Gastroesophageal sphincter (tissue), 3 donors: Measurements from ENCODE around the gene TPD52L1.

ENCODE experiments used
- CTCF ChIP-seq, 4 experiments: fragments of 200-600 bp in 2 of 4; fragments of 450-650 bp in 2 of 4; sonication (generic) in 1 of 4; IDR thresholded peaks; one replicate each; pipeline ENCODE4 v1.5.1; 2017 to 2019; ENCODE audit warnings: antibody characterized with exemption in 4 of 4, mild to moderate bottlenecking in 2 of 4, moderate library complexity in 2 of 4
- EP300 ChIP-seq: sonication (generic); formaldehyde crosslinking; IDR thresholded peaks from one replicate; pipeline ENCODE4 v1.6.1; 2017; ENCODE audit warnings: antibody characterized with exemption, mild to moderate bottlenecking
- POLR2AphosphoS5 ChIP-seq: sonication (generic); formaldehyde crosslinking; IDR thresholded peaks from one replicate; pipeline ENCODE4 v1.6.1; 2017; ENCODE audit warnings: antibody characterized with exemption

GRCh38 chr6:125208625-125209249 is 55.2 kb downstream of the TPD52L1 start:
- TF ChIP-seq CTCF (IDR thresholded peaks at IDR 0.05) = no peak
- no peak for TF ChIP-seq EP300
- TF ChIP-seq POLR2AphosphoS5 = no peak
